Nephron (organoid): Measurements from ENCODE around the gene ITPA.

Experiments
- H3K27ac Mint-ChIP-seq, 3 experiments: 2 replicates each; pipeline ENCODE4 v1.8.0; 2020; ENCODE audit warnings: mixed read lengths in 3 of 3, mild to moderate bottlenecking in 2 of 3, moderate library complexity in 1 of 3
- H3K27me3 Mint-ChIP-seq: 2 replicates; pipeline ENCODE4 v1.8.0; 2021; ENCODE audit warnings: low read depth, mild to moderate bottlenecking, moderate library complexity, mixed read lengths
- H3K36me3 Mint-ChIP-seq: 2 replicates; pipeline ENCODE4 v1.8.0; 2020; ENCODE audit warnings: low read depth, mixed read lengths
- H3K4me1 Mint-ChIP-seq: 2 replicates; pipeline ENCODE4 v1.8.0; 2020; ENCODE audit warnings: mixed read lengths
- H3K4me3 Mint-ChIP-seq, 3 experiments: 2 replicates each; pipeline ENCODE4 v1.8.0; 2020; ENCODE audit warnings: mild to moderate bottlenecking in 3 of 3, mixed read lengths in 3 of 3, moderate library complexity in 2 of 3
- H3K9me3 Mint-ChIP-seq: 2 replicates; pipeline ENCODE4 v1.8.0; 2020; ENCODE audit warnings: mixed read lengths
- CTCF ChIP-seq, 3 experiments: fragments of 200-600 bp; sonication (generic); IDR thresholded peaks; one replicate each; pipeline ENCODE4 v1.5.0; 2021; ENCODE audit warnings: antibody characterized with exemption in 3 of 3; ENCODE audit not compliant: unreplicated experiment in 3 of 3

The ITPA gene

DNA sequence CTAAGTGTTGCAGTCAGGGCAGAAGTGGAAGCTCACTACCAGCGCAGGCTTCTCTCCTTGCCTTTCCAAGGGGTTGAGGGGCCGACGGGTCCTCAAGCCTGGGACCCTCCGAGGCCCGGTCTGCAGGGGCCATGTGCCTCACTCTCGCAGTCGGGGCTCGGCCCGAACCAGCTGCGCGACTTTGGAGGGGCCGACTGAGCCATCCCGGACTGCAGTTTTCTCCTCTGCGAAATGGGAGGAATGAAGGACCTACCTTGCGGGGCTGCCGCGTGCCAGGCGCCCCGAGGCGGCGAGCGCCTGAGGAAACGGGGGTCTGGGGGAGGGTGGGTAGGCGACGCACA, 41.6 kb upstream of the ITPA start:
- TF ChIP-seq CTCF (IDR thresholded peaks at IDR 0.05; ENCODE audit: unreplicated experiment in 3 of 3) = no peak
- Mint-ChIP-seq H3K27me3 (peaks cover 39% of the 10 kb centered on the region), H3K4me1 (peaks cover 12% of the 10 kb centered on the region), H3K4me3 (no peak overlapping the region), H3K27ac (no peak overlapping the region), H3K9me3 (no peaks in the 10 kb centered on the region), H3K36me3 (no peaks in the 10 kb centered on the region)

GRCh38 chr20:3168079-3168828, 41.0 kb upstream of the ITPA start:
- TF ChIP-seq CTCF (IDR thresholded peaks at IDR 0.05; ENCODE audit: unreplicated experiment in 3 of 3) = no peak
- H3K36me3 Mint-ChIP-seq = no peaks in the 10 kb centered on the region
- H3K4me1 Mint-ChIP-seq = peaks cover 9% of the 10 kb centered on the region
- H3K9me3 Mint-ChIP-seq = no peaks in the 10 kb centered on the region
- peak overlapping the region in 2 of 3 experiments; percentile 62 to 91 for H3K27ac Mint-ChIP-seq
- peaks cover 39% of the 10 kb centered on the region for H3K27me3 Mint-ChIP-seq
- peak overlapping the region; percentile 5 to 30 (median 29) for H3K4me3 Mint-ChIP-seq

GRCh38 chr20:3168829-3169590, 40.3 kb upstream of the ITPA start:
- H3K9me3 Mint-ChIP-seq = no peaks in the 10 kb centered on the region
- TF ChIP-seq CTCF (IDR thresholded peaks at IDR 0.05; ENCODE audit: unreplicated experiment in 3 of 3) = no peak
- H3K4me3 Mint-ChIP-seq = peak overlapping the region; percentile 5 to 42 (median 30)
- H3K27ac Mint-ChIP-seq = peak overlapping the region in 2 of 3 experiments; percentile 62 to 91
- peaks cover 4% of the 10 kb centered on the region for H3K4me1 Mint-ChIP-seq
- H3K36me3 Mint-ChIP-seq = no peaks in the 10 kb centered on the region
- H3K27me3 Mint-ChIP-seq = peaks cover 40% of the 10 kb centered on the region

DNA sequence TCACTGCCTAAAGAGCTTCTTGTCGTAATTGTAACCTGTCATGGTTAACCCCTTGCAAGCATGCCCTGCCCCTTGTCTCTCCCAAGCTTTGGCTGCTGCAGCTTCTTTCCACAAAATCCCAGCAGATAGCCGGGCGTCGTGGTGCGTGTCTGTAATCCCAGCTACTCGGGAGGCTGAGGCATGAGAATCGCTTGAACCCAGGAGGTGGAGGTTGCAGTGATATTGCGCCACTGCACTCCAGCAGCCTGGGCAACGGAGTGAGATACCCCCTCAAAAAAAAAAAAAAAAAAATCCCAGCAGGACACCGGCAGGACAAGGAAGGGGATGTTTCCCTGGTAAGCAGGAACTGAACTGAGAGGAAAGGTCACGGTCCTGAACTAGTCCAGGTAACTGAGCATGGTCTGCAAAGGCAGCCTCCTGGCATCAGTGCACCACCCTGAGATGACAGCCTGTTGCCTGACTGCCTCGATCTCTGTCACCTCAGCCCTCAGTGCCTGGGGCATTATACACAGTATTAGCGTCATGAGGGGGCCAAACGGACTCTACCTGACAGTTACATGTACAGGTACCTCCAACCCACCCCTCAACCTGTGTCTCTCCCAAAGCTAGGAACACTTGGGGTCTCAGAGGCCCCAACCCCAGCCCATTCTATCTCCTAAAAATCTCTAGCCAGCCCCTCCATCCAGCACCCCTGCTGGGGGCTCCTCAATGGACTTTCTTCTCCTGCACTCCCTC, 37.7 kb upstream of the ITPA start:
- TF ChIP-seq CTCF (IDR thresholded peaks at IDR 0.05; ENCODE audit: unreplicated experiment in 3 of 3) = no peak
- Mint-ChIP-seq H3K27ac (peak overlapping the region in 1 of 3 experiments; percentile 60), H3K36me3 (no peaks in the 10 kb centered on the region), H3K27me3 (peaks cover 53% of the 10 kb centered on the region), H3K4me1 (peaks cover 14% of the 10 kb centered on the region), H3K4me3 (peak overlapping the region; percentile 84 to 92 (median 87)), H3K9me3 (no peaks in the 10 kb centered on the region)

DNA sequence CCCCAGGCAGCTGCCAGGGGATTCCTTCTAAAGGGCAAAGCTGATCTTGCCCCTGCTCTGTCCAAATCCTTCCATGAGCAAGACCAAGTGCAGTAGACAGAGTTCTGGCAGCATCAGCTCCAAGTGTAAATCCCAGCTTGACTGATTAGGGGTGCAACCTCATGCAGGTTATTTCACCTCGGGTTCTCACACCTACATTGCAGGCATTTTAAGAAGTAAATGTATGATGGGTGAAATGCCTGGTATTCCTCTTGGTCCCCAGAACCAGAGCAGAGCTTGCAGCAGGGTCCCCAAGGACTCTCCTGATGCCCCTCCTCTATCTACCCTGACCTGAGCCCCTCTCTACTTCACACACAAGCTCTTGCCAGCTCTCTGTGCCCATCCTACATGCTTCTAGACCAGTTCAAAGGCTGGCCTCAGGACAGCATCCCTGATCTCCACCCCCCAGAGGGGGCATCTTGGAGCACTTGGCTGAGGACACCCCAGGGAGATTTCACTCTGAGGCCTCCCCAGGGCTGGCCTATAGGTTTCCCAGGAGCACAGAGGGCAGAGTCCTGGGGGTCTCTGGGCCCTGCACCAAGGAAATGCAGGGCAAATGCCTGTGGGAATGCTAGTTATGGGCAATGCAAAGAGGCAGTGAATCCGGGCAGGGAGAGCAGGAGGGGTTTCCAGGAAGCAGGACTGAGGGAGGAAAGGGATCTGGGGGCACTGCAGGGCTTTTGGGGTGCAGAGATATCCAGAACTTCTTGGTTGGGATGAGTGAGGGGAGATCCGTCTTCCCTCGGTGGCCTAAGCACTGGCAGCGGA, 37.0 kb upstream of the ITPA start:
- Mint-ChIP-seq H3K27me3 (peaks cover 52% of the 10 kb centered on the region), H3K36me3 (no peaks in the 10 kb centered on the region), H3K27ac (peak overlapping the region in 1 of 3 experiments; percentile 60), H3K4me3 (peak overlapping the region; percentile 84 to 92 (median 87)), H3K9me3 (no peaks in the 10 kb centered on the region), H3K4me1 (peaks cover 14% of the 10 kb centered on the region)
- TF ChIP-seq CTCF (IDR thresholded peaks at IDR 0.05; ENCODE audit: unreplicated experiment in 3 of 3) = no peak
